HepG2 (cell line): ENCODE data around the gene TBC1D5. TPM values are rescaled to one million over a fixed set of nuclear protein-coding genes. Genes with fewer than 3 reads are reported as not detected.
A peak's percentile ranks its signal among the peaks of the same experiment; 100 is the strongest.

Experiments
- GFI1 ChIP-seq: sonication (generic); formaldehyde crosslinking; IDR thresholded peaks from 2 replicates; pipeline ENCODE4 v1.5.0; 2020; ENCODE audit warnings: missing genetic modification reagents, mild to moderate bottlenecking, borderline replicate concordance
- GLMP ChIP-seq: sonication (generic); formaldehyde crosslinking; IDR thresholded peaks from 2 replicates; pipeline ENCODE4 v1.9.0; 2021; ENCODE audit warnings: missing genetic modification reagents, mild to moderate bottlenecking, borderline replicate concordance
- HES4 ChIP-seq: sonication (generic); formaldehyde crosslinking; IDR thresholded peaks from 2 replicates; pipeline ENCODE4 v1.9.0; 2021; ENCODE audit warnings: mild to moderate bottlenecking, missing genetic modification reagents, borderline replicate concordance
- MTA3 ChIP-seq: sonication (generic); formaldehyde crosslinking; IDR thresholded peaks from 2 replicates; pipeline ENCODE4 v1.4.0; 2020; ENCODE audit warnings: missing genetic modification reagents
- PHF20 ChIP-seq: sonication (generic); formaldehyde crosslinking; IDR thresholded peaks from 2 replicates; pipeline ENCODE4 v1.5.0; 2020; ENCODE audit warnings: mild to moderate bottlenecking, missing genetic modification reagents
- PTBP1 ChIP-seq: fragments of 200-400 bp; formaldehyde crosslinking; IDR thresholded peaks from 2 replicates; pipeline ENCODE4 v1.6.1; 2018; ENCODE audit warnings: low read length, low read depth; ENCODE audit not compliant: poor library complexity, severe bottlenecking
- REST ChIP-seq, 2 experiments: IDR thresholded peaks; 2 replicates each; pipeline ENCODE4 v1.6.1; 2011 to 2012; ENCODE audit warnings: low read length in 2 of 2, borderline replicate concordance in 1 of 2, low read depth in 1 of 2, mild to moderate bottlenecking in 1 of 2, moderate library complexity in 1 of 2
- RFX5 ChIP-seq: IDR thresholded peaks from 2 replicates; pipeline ENCODE4 v1.6.1; 2011; ENCODE audit warnings: low read depth, low read length, improper control_type of control experiment
- ZBED4 ChIP-seq: sonication (generic); formaldehyde crosslinking; IDR thresholded peaks from 2 replicates; pipeline ENCODE4 v1.4.0; 2020; ENCODE audit warnings: missing genetic modification reagents, borderline replicate concordance
- ZBTB21 ChIP-seq: sonication (generic); formaldehyde crosslinking; IDR thresholded peaks from 2 replicates; pipeline ENCODE4 v1.4.0; 2020; ENCODE audit warnings: missing genetic modification reagents
- ZFP90 ChIP-seq: sonication (generic); formaldehyde crosslinking; IDR thresholded peaks from 2 replicates; pipeline ENCODE4 v1.8.0; 2022; ENCODE audit warnings: missing genetic modification reagents, mild to moderate bottlenecking, inconsistent platforms, borderline replicate concordance
- ZKSCAN1 ChIP-seq: fragments of 150-350 bp; IDR thresholded peaks from 2 replicates; pipeline ENCODE4 v1.6.1; 2014; ENCODE audit warnings: low read length
- ZNF24 ChIP-seq: fragments of 450-650 bp; IDR thresholded peaks from 2 replicates; pipeline ENCODE4 v1.6.1; 2017; ENCODE audit warnings: antibody characterized with exemption, mild to moderate bottlenecking
- ZNF296 ChIP-seq: sonication (generic); formaldehyde crosslinking; conservative IDR thresholded peaks from 2 replicates; pipeline ENCODE4 v1.5.0; 2020; ENCODE audit warnings: mild to moderate bottlenecking, missing genetic modification reagents
- ZNF687 ChIP-seq: sonication (generic); formaldehyde crosslinking; IDR thresholded peaks from 2 replicates; pipeline ENCODE4 v1.5.1; 2020; ENCODE audit warnings: mild to moderate bottlenecking, missing genetic modification reagents, moderate library complexity
- polyA plus RNA-seq, 8 experiments: library from polyadenylated mRNA; depleted of rRNA in 3 of 8; stranded (reverse) in 7 of 8; unstranded in 1 of 8; fragments of >200 nt; fragmentation: Illumina TruSeq in 4 of 8; extraction: Trizol in 4 of 8; gene quantifications; 2 replicates each; pipeline versions ENCODE4 v1.2.1 to v1.2.3, GENCODE V29; 2011 to 2016; ENCODE audit warnings: low read depth in 4 of 8, missing spikeins in 1 of 8, mixed read lengths in 1 of 8; ENCODE audit not compliant: insufficient read depth in 1 of 8
- total RNA-seq, 5 experiments: library from RNA; depleted of rRNA; stranded (reverse); fragments of >200 nt; fragmentation: Illumina TruSeq; extraction: Trizol; gene quantifications; 2 replicates each; pipeline ENCODE4 v1.2.3, GENCODE V29; 2016; ENCODE audit warnings: low read depth in 1 of 5

The TBC1D5 gene
- total and polyA plus RNA-seq, 2 of the 13 experiments (the other 11 are each of a cell fraction or from before 2014, with no cell fraction given) = 19.2 to 33.3 TPM

DNA sequence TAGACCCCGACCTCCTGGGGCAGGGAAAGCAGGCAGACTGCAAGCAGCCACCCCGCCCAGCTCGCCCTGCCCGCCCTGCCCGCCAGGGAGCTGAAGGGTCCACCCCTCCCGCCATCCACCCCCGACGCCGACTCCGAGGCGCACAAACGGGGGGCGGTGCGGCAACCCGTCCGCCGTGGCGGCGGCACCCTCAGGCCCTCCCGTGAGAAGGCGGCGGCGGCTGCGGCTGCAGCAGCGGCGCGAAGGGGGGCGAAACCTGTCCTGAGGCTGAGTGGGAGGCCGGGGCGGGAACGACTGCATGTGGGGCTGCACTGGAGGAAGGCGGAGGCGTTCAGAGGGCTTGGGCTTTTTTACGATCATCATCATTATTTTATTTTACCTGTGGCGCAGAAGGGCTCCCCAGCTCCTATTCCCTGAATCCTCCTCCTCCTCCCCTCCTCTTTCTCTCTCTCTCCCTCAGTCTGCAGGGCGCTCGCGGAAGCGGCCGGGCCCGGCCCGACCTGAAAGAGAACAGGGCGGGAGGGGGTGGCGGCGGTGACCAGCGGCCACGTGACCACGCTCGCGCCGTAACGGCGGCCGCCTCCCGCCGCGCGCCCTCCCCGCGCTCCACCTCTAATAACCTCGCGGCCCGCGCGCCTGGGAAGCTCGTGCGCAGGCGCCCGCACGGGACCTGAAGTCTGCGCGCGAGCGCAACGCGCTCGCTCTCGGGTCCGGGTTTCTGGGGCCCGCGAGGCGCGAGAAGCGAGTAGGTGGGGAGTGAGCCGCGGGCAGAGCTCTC is at the start of gene TBC1D5 (continued):
- peak; percentile 95 for TF ChIP-seq ZNF687 (CRISPR knock-in tag)
- no peak for TF ChIP-seq ZBTB21
- TF ChIP-seq ZKSCAN1 = no peak
- no peak; the same call in 1 of the 2 replicates for TF ChIP-seq PHF20 (CRISPR knock-in tag)
- no peak for TF ChIP-seq MTA3
- peak in 1 of 2 experiments; percentile 55; a peak in 1 of 4 replicates for TF ChIP-seq REST (IDR thresholded peaks at IDR 0.05; ENCODE audit: borderline replicate concordance in 1 of 2, low read depth in 1 of 2, low read length in 2 of 2)
- peak; percentile 55; the same call in 1 of the 2 replicates for TF ChIP-seq ZFP90 (CRISPR knock-in tag)
- TF ChIP-seq PTBP1 = no peak
- peak; percentile 86; the same call in 1 of the 2 replicates for TF ChIP-seq HES4
- no peak for TF ChIP-seq RFX5
- no peak; the same call in none of the 2 replicates for TF ChIP-seq ZBED4 (CRISPR knock-in tag)
- TF ChIP-seq GLMP = no peak
- TF ChIP-seq ZNF296 (CRISPR knock-in tag) = peak; percentile 74; the same call in 1 of the 2 replicates
- peak; percentile 65; the same call in 1 of the 2 replicates for TF ChIP-seq GFI1 (CRISPR knock-in tag)
- peak; percentile 11; the same call in 1 of the 2 replicates for TF ChIP-seq ZNF24
